HG02870 (cell line): ENCODE measurements around the gene PER2.
"Not testable (repeated sequence)": the region's sequence is repeated elsewhere in the genome, so short reads cannot be mapped to it uniquely, and the experiment has no call there.

Source experiments
- ATAC-seq: cut with Tn5 transposase; IDR thresholded peaks from one replicate; pipeline ENCODE4 v1.9.1; 2021; ENCODE audit warnings: mild to moderate bottlenecking, moderate library complexity; ENCODE audit not compliant: unreplicated experiment

The PER2 gene

GRCh38 chr2:238310721-238311120, 22.3 kb upstream of the PER2 start:
- not testable (repeated sequence) for ATAC-seq

- ATAC-seq = no peak
These were observed 19.8 kb upstream of the PER2 start for GRCh38 chr2:238308177-238308576.

- no peak for ATAC-seq
These were observed 18.2 kb upstream of the PER2 start for GRCh38 chr2:238306672-238306998.

- ATAC-seq = no peak
These were observed 17.7 kb upstream of the PER2 start for GRCh38 chr2:238305965-238306671.

- ATAC-seq = no peak
These were observed 16.9 kb upstream of the PER2 start for GRCh38 chr2:238305092-238305862.

GRCh38 chr2:238304116-238304515, 15.7 kb upstream of the PER2 start:
- no peak for ATAC-seq

GRCh38 chr2:238302751-238303150, 14.3 kb upstream of the PER2 start:
- no peak for ATAC-seq

GRCh38 chr2:238302087-238302486, 13.7 kb upstream of the PER2 start:
- ATAC-seq = no peak

GRCh38 chr2:238299803-238300202, 11.4 kb upstream of the PER2 start:
- ATAC-seq = no peak

GRCh38 chr2:238296638-238297457, 8.4 kb upstream of the PER2 start:
- ATAC-seq = no peak

- ATAC-seq = no peak
These were observed 7.0 kb upstream of the PER2 start for GRCh38 chr2:238295144-238296112.

GRCh38 chr2:238294393-238295143, 6.2 kb upstream of the PER2 start:
- no peak for ATAC-seq

- no peak for ATAC-seq
These were observed 5.6 kb upstream of the PER2 start for GRCh38 chr2:238294046-238294392.

- ATAC-seq = no peak
These were observed 3.3 kb upstream of the PER2 start for GRCh38 chr2:238291550-238292281.

- no peak for ATAC-seq
These were observed 2.5 kb upstream of the PER2 start for GRCh38 chr2:238290715-238291549.

GRCh38 chr2:238290091-238290509, 1.7 kb upstream of the PER2 start:
- no peak for ATAC-seq

GRCh38 chr2:238289574-238289973, 1.2 kb upstream of the PER2 start:
- ATAC-seq = no peak
